MM.1S (cell line): ENCODE measurements around the gene CD7.

Experiments
- CTCF ChIP-seq: fragments of 300-600 bp; sonication (generic); IDR thresholded peaks from 2 replicates; pipeline ENCODE4 v1.5.1; 2016; ENCODE audit warnings: antibody characterized with exemption, low read length, mixed read lengths
- EZH2 ChIP-seq: fragments of 300-600 bp; sonication (generic); optimal IDR thresholded peaks from 2 replicates; pipeline ENCODE3; 2017; ENCODE audit warnings: low read depth, mild to moderate bottlenecking, antibody characterized with exemption, low read length, mixed read lengths
- EZH2phosphoT487 ChIP-seq: fragments of 300-600 bp; sonication (generic); IDR thresholded peaks from 2 replicates; pipeline ENCODE4 v1.6.1; 2018; ENCODE audit warnings: antibody characterized with exemption, low read length

- TF ChIP-seq CTCF = no peak
- TF ChIP-seq EZH2 = no peak
- TF ChIP-seq EZH2phosphoT487 = no peak
Measured at GRCh38 chr17:82328994-82329507, 11.6 kb upstream of the CD7 start.
